ENCODE results near the gene BTF3.
"Not testable (repeated sequence)": the region's sequence is repeated elsewhere in the genome, so short reads cannot be mapped to it uniquely, and the experiment has no call there.

BTF3 gene

DNA sequence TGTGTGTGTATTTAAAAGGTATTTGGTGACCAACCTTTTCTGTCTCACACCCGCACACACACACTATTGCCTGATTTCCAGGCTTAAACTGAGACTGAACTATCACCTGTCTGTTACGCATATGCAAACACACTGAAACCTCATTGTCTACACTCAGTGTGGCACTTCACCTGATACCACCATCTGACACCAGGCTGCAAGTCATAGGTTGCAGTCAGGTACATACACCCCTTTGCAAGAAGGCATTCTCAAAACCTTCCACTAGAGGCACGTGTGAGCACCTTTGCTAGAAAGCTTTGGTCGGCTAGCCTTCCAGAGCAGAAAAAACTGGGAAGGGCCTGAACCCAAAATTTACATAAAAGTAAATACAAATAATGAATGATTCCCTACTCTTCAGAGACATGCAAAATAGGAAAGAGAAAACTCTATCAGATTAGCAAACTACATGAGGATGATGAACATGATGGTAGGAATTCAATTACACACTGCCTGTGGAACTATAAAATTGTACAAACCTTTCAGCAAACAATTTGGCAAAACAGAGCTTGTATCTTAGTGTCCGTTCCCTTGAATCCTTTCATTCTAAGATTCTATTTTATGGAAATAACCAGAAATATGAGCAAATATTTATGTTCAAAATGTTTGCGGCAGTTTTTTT lies 43.7 kb upstream of the BTF3 start:
- Histone ChIP-seq H3F3A (ENCODE audit: insufficient read depth) (no peaks in the 10 kb centered on the region), H3K4me3 (ENCODE audit: insufficient read depth, low read length, poor library complexity, severe bottlenecking) (no peak overlapping the region), H3K9me3 (ENCODE audit: insufficient read depth, low read length) (no peaks in the 10 kb centered on the region), H3K79me2 (ENCODE audit: insufficient read depth, low read length) (no peaks in the 10 kb centered on the region), H2AFZ (ENCODE audit: low read depth, low read length, severe bottlenecking) (no peak overlapping the region), H3K9me2 (replicated peaks; ENCODE audit: insufficient read depth, low read length) (no peaks in the 10 kb centered on the region), H3K27me3 (ENCODE audit: low read length) (no peaks in the 10 kb centered on the region), H3K4me2 (ENCODE audit: low read depth, low read length, poor library complexity, severe bottlenecking) (no peak overlapping the region), H3K36me3 (ENCODE audit: low read length) (no peaks in the 10 kb centered on the region), H4K20me1 (ENCODE audit: low read depth, low read length) (no peaks in the 10 kb centered on the region), H3K9ac (ENCODE audit: low read length) (no peak overlapping the region), H3K27ac (ENCODE audit: low read depth, low read length) (no peak overlapping the region)
- TF ChIP-seq, protein P1, sequence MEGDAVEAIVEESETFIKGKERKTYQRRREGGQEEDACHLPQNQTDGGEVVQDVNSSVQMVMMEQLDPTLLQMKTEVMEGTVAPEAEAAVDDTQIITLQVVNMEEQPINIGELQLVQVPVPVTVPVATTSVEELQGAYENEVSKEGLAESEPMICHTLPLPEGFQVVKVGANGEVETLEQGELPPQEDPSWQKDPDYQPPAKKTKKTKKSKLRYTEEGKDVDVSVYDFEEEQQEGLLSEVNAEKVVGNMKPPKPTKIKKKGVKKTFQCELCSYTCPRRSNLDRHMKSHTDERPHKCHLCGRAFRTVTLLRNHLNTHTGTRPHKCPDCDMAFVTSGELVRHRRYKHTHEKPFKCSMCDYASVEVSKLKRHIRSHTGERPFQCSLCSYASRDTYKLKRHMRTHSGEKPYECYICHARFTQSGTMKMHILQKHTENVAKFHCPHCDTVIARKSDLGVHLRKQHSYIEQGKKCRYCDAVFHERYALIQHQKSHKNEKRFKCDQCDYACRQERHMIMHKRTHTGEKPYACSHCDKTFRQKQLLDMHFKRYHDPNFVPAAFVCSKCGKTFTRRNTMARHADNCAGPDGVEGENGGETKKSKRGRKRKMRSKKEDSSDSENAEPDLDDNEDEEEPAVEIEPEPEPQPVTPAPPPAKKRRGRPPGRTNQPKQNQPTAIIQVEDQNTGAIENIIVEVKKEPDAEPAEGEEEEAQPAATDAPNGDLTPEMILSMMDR (IDR thresholded peaks at IDR 0.05; ENCODE audit: insufficient read depth, low read length, poor library complexity, severe bottlenecking): peak; percentile 54
- no peak for TF ChIP-seq EZH2phosphoT487 (conservative IDR thresholded peaks at IDR 0.05; ENCODE audit: low read length)

DNA sequence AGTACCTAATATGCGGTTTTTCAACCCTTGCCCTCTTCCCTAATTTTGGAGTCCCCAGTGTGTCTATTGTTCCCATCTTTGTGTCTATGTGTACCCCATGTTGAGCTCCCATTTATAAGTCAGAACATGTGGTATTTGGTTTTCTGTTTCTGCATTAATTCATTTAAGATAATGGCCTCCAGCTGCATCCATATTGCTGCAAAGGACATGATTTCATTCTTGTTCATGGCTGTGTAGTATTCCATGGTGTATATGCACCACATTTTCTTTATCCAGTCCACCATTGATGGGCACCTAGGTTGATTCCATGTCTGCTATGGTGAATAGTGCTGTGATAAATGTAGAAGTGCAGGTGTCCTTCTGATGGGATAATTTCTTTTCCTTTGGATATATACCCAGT lies 41.8 kb upstream of the BTF3 start:
- H3F3A ChIP-seq (ENCODE audit: insufficient read depth); H3K9me2 ChIP-seq (replicated peaks; ENCODE audit: insufficient read depth, low read length); H3K9ac ChIP-seq (ENCODE audit: low read length); H3K27me3 ChIP-seq (ENCODE audit: low read length); H4K20me1 ChIP-seq (ENCODE audit: low read depth, low read length); H3K4me3 ChIP-seq (ENCODE audit: insufficient read depth, low read length, poor library complexity, severe bottlenecking); H3K4me2 ChIP-seq (ENCODE audit: low read depth, low read length, poor library complexity, severe bottlenecking); H3K9me3 ChIP-seq (ENCODE audit: insufficient read depth, low read length); H3K79me2 ChIP-seq (ENCODE audit: insufficient read depth, low read length); H3K36me3 ChIP-seq (ENCODE audit: low read length); H3K27ac ChIP-seq (ENCODE audit: low read depth, low read length); H2AFZ ChIP-seq (ENCODE audit: low read depth, low read length, severe bottlenecking): not testable (repeated sequence)

DNA sequence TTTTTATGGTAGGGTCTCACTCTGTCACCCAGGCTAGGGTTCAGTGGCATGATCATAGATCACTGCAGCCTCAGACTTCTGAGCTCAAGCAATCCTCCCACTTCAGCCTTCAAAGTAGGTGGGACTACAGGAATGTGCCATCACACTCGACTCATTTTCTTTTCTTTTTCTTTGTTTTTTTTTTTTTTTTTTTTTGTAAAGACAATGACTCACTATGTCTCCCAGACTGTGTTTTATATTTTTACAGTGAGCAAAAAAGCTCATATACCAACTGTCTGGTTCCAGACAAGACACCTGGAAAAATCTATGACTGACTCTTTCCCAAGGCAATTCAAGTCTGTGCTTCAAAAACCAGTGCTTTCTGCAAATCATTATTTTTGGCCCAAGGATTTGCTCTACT lies 38.9 kb upstream of the BTF3 start:
- no peak overlapping the region for H2AFZ ChIP-seq (ENCODE audit: low read depth, low read length, severe bottlenecking)
- H3K79me2 ChIP-seq (ENCODE audit: insufficient read depth, low read length): no peaks in the 10 kb centered on the region
- TF ChIP-seq, protein P1 (IDR thresholded peaks at IDR 0.05; ENCODE audit: insufficient read depth, low read length, poor library complexity, severe bottlenecking): no peak
- no peak for TF ChIP-seq EZH2phosphoT487 (conservative IDR thresholded peaks at IDR 0.05; ENCODE audit: low read length)
- H3K9me2 ChIP-seq (replicated peaks; ENCODE audit: insufficient read depth, low read length): no peaks in the 10 kb centered on the region
- H4K20me1 ChIP-seq (ENCODE audit: low read depth, low read length): no peaks in the 10 kb centered on the region
- no peaks in the 10 kb centered on the region for H3K36me3 ChIP-seq (ENCODE audit: low read length)
- no peak overlapping the region for H3K4me2 ChIP-seq (ENCODE audit: low read depth, low read length, poor library complexity, severe bottlenecking)
- H3K27ac ChIP-seq (ENCODE audit: low read depth, low read length): no peak overlapping the region
- no peaks in the 10 kb centered on the region for H3K27me3 ChIP-seq (ENCODE audit: low read length)
- H3K9ac ChIP-seq (ENCODE audit: low read length): no peak overlapping the region
- H3F3A ChIP-seq (ENCODE audit: insufficient read depth): no peaks in the 10 kb centered on the region
- H3K4me3 ChIP-seq (ENCODE audit: insufficient read depth, low read length, poor library complexity, severe bottlenecking): no peak overlapping the region
- no peaks in the 10 kb centered on the region for H3K9me3 ChIP-seq (ENCODE audit: insufficient read depth, low read length)

DNA sequence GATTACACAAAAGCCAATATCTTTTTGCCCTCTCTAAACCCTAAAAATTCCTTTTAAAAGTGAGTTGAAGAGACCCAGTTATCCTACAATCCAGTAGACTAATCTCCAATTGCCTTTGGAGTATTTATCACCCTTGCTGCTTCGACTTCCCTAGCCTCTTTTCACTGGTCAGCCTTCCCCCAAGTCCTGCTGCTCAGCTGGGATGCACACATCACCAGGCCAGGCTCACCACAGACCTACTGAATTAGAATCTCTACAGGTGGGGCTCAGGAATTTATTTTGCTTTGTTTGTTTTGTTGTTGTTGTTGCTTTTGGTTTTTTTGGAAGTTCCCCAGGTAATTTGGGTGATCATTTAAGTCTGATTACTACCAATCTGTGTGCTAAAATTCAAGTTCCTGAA lies 38.1 kb upstream of the BTF3 start:
- Histone ChIP-seq H3K27me3 (ENCODE audit: low read length) (no peaks in the 10 kb centered on the region), H4K20me1 (ENCODE audit: low read depth, low read length) (no peaks in the 10 kb centered on the region), H3K79me2 (ENCODE audit: insufficient read depth, low read length) (no peaks in the 10 kb centered on the region), H3K36me3 (ENCODE audit: low read length) (no peaks in the 10 kb centered on the region), H3K9ac (ENCODE audit: low read length) (no peak overlapping the region), H3K9me2 (replicated peaks; ENCODE audit: insufficient read depth, low read length) (no peaks in the 10 kb centered on the region), H3K4me2 (ENCODE audit: low read depth, low read length, poor library complexity, severe bottlenecking) (no peak overlapping the region), H3K27ac (ENCODE audit: low read depth, low read length) (no peak overlapping the region), H3F3A (ENCODE audit: insufficient read depth) (no peaks in the 10 kb centered on the region), H3K9me3 (ENCODE audit: insufficient read depth, low read length) (no peaks in the 10 kb centered on the region), H3K4me3 (ENCODE audit: insufficient read depth, low read length, poor library complexity, severe bottlenecking) (no peak overlapping the region), H2AFZ (ENCODE audit: low read depth, low read length, severe bottlenecking) (no peak overlapping the region)
- TF ChIP-seq EZH2phosphoT487 (conservative IDR thresholded peaks at IDR 0.05; ENCODE audit: low read length): no peak
- TF ChIP-seq, protein P1 (IDR thresholded peaks at IDR 0.05; ENCODE audit: insufficient read depth, low read length, poor library complexity, severe bottlenecking): no peak

All from SU-DHL-6 (cell line).